ENCODE measurements around the gene AOC3.
"Not testable (repeated sequence)": the region's sequence is repeated elsewhere in the genome, so short reads cannot be mapped to it uniquely, and the experiment has no call there.

AOC3 gene

GRCh38 chr17:42898147-42898811 lies 47.3 kb downstream of the AOC3 start:
- no peak for DNase-seq

- DNase-seq: not testable (repeated sequence)
Observed at GRCh38 chr17:42899981-42900380, 49.0 kb downstream of the AOC3 start.

GRCh38 chr17:42900460-42901331 lies 49.7 kb downstream of the AOC3 start, which contains the start of gene G6PC1:
Gene G6PC1 (plus strand): TSS chr17:42900799. CDS start chr17:42900877, 78 bp downstream.
- DNase-seq: no peak

GRCh38 chr17:42901535-42902229 lies 50.7 kb downstream of the AOC3 start:
- no peak for DNase-seq

GRCh38 chr17:42904110-42904469 lies 53.1 kb downstream of the AOC3 start:
- DNase-seq: no peak

GRCh38 chr17:42906772-42907446 lies 55.9 kb downstream of the AOC3 start:
- DNase-seq: no peak
